ENCODE measurements around the gene GANAB.

GANAB gene

GRCh38 chr11:62601372-62602140 lies 44.9 kb downstream of the GANAB start, which contains the start of gene MTA2:
TSS of gene MTA2 (minus strand) at chr11:62601865. CDS start at chr11:62601450, 415 bp downstream.
- no peak for TF ChIP-seq CTCF (IDR thresholded peaks at IDR 0.05; ENCODE audit: extremely low read depth, missing control alignments)

GRCh38 chr11:62601122-62601371 lies 45.4 kb downstream of the GANAB start:
- DNase-seq (ENCODE audit: low spot score): no peak
- no peak for TF ChIP-seq CTCF (IDR thresholded peaks at IDR 0.05; ENCODE audit: extremely low read depth, missing control alignments)

More at GRCh38 chr11:62601372-62602140, 44.9 kb downstream of the GANAB start, which contains the start of gene MTA2:
- DNase-seq (ENCODE audit: low spot score): peak; percentile 99

GRCh38 chr11:62600367-62601121 lies 45.9 kb downstream of the GANAB start:
- TF ChIP-seq CTCF (IDR thresholded peaks at IDR 0.05; ENCODE audit: extremely low read depth, missing control alignments): no peak
- no peak for DNase-seq (ENCODE audit: low spot score)

GRCh38 chr11:62599901-62600300 lies 46.5 kb downstream of the GANAB start:
- DNase-seq (ENCODE audit: low spot score): no peak

GRCh38 chr11:62599069-62599696 lies 47.2 kb downstream of the GANAB start:
- peak; percentile 94 for DNase-seq (ENCODE audit: low spot score)

More at GRCh38 chr11:62599901-62600300, 46.5 kb downstream of the GANAB start:
- no peak for TF ChIP-seq CTCF (IDR thresholded peaks at IDR 0.05; ENCODE audit: extremely low read depth, missing control alignments)

GRCh38 chr11:62595124-62595523 lies 51.3 kb downstream of the GANAB start:
- no peak for TF ChIP-seq CTCF (IDR thresholded peaks at IDR 0.05; ENCODE audit: extremely low read depth, missing control alignments)
- DNase-seq (ENCODE audit: low spot score): no peak

More at GRCh38 chr11:62599069-62599696, 47.2 kb downstream of the GANAB start:
- TF ChIP-seq CTCF (IDR thresholded peaks at IDR 0.05; ENCODE audit: extremely low read depth, missing control alignments): no peak
